GM18868 (cell line): Measurements from ENCODE around the gene ATP7B.
"Not testable (repeated sequence)": the region's sequence is repeated elsewhere in the genome, so short reads cannot be mapped to it uniquely, and the experiment has no call there.

ENCODE experiments used
- ATAC-seq: cut with Tn5 transposase; IDR thresholded peaks from one replicate; pipeline ENCODE4 v1.9.1; 2021; ENCODE audit warnings: mild to moderate bottlenecking, moderate library complexity; ENCODE audit not compliant: unreplicated experiment

Gene ATP7B

DNA sequence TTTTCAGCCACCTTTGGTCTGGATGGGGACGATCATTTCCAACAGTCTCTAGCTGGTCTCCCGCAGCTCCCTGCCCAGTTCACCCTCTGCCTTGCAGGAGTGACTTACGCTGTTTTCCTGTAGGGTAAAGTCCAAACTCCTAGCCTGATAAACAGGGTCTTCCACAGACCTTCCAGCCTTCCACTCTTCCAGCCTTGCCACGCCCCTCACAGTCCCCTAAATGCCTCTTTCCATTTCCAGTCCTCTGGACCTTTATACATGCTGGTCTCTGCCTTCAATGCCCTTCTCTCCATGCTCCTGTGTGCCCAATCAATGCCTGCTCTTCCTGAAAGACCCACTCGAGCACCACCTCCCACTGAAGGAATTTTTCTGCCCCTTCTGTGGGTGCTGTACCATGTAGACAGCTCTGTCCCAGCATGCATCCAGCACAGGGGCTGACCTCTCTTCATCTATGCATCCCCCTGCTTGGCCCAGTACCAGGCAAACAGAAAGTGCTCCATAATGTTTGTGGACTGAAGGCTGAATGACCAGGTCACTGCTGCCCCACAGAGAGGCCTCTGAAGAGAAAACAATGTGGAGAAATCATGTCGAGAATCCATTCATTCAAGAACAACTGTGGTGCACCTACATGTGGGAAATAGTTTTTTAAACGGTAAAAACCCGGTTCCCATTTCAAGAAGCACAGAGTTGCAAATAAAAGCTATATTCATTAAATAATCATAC is 4.6 kb downstream of the ATP7B start:
- no peak for ATAC-seq

DNA sequence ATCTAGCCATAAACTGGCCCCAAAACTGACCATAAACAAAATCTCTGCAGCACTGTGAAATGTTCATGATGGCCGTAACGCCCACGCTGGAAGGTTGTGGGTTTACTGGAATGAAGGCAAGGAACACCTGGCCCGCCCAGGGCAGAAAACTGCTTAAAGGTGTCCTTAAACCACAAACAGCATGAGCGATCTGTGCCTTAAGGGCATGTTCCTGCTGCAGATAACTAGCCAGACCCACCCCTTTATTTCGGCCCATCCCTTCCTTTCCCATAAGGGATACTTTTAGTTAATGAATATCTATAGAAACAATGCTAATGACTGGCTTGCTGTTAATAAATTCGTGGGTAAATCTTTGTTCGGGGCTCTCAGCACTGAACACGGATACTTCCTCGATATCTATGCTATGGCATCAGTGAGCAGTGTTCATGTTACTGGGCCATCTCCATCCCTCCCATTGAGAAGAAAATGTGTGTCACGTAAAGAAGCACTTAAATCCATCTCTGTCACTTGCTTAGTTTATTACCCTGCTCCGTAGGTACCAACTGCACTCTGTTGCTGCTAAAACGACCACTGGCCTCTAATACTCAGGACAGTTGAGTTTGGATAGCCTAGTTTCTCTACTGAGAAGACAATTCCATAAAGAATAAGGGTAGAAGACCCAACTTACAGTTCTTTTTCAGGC is 5.3 kb downstream of the ATP7B start:
- ATAC-seq: no peak

DNA sequence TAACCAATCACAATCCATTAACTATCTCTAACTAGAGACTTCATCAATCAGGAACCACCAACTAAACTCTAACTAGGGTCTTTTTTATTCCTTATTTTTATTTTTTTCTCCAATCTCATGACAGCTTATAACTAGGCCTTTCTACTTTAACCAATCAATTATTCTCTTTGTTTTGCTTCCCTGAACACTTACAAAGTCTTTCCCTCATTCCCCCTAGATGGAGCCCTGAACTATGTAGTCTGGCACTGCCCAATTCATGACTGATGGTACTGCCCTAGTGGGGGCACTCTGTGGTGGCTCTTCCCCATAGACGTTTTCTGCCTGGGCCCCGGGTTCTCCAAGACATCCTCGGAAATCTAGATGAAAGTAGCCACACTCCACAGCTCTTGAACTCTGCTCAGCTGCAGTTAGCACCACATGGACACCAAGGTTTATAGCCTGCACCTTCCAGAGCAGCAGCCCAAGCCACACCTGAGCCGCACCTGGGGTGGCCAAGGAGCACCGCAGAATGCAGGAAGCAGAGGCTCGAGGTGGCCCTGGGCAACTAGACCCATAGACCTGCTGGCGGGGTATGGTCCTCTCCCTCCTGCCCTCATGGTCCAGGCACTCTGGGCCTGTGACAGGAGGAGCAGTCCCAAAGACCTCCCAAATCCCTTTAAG is 6.6 kb downstream of the ATP7B start:
- ATAC-seq: no peak

DNA sequence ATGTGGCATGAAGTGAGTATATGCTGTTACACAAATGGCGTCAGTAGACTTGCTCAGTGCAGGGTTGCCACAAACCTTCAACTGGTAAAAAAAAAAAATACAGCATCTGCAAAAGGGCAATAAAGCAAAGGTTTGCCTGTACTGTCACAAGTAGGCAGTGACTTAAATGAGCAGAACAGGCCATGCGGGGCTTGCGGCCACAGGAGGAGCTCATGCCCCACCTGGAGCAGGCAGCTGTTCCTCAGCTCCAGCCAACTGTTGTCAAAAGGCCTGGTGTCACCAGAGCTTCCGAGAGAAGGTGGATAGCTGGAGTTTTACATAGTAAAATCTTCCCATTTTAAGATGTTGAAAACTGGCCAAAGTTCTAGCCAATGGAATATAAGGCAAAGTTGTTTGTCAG is 7.7 kb downstream of the ATP7B start:
- ATAC-seq: no peak

DNA sequence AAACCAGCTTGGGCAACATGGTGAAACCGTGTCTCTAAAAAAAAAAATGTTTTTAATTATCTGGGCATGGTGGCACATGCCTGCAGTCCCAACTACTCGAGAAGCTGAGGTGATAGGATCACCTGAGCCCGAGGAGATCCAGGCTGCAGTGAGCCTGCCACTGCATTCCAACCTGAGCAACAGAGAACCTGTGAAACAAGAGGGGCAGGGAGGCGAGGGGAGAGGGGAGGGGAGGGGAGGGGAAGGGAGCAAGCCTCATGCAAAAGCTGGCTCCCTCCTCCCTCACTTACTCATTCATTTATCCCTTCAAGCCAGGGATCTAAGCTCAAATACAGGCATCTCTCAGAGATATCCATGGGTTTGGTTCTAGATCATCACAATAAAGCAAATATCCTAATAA is 8.9 kb downstream of the ATP7B start:
- ATAC-seq: no peak

DNA sequence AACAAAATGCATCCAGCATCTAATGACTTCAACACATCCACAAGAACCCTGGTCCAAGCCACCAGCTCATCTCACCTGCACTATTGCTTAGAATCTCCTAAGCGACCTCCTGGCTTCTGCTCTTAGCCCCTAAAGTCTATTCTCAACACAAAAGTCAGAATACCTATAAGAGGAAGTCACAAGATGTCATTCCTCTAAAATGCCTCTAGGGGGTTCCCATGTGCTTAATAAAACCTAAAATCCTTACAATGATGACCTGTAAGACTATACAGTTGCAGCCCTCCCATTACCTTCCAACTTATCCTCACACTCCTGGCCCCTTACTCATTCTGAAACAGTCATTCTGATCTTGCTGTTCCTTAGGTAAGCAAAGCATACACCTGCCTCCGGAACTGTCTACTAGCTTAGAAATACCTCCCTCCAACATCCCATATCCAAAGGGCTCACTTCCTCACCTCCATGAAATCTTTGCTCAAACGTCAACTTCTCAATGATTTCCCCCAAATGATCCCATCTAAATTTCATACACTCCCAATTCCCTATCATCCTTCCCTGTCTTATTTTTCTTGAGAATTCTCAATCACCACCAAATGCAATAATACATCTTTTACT is 10.0 kb downstream of the ATP7B start:
- peak; percentile 88 for ATAC-seq

DNA sequence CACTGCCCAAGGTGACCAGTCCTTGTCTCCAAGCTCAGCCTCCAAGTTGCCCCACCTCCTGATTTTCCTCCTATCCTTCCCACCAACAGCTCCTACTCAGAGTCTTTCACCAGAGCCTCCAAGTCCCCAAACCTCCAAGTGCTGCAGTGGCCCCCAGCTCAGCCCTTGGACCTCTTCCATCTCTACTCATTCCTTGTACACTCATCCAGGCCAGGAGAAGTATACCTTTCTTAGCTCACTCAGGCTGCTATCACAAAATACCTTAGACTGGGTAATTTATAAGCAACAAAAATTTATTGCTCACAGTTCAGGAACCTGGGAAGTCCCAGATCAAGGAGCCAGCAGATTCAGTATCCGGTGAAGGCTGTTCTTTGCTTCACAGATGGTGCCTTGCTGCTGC is 11.3 kb downstream of the ATP7B start:
- no peak for ATAC-seq

DNA sequence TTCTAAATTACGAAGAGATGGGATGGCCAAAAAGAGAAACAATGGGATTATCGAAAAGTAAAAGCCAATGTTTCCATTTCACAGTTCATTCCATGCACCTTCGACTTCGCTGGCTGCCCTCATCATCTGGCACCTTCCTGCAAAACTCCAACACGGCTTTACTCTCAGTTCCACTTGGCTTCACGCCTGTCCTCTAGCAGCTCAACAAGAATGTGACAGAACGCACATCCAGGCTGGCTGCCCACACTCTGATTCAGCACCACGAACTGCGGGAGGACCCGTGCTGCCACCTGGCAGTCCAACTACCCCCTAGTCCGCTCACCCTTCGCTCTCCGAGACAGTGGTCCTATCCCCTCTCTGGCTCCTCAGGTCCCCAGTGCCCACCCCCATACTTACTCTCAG is 11.7 kb downstream of the ATP7B start:
- ATAC-seq: no peak

DNA sequence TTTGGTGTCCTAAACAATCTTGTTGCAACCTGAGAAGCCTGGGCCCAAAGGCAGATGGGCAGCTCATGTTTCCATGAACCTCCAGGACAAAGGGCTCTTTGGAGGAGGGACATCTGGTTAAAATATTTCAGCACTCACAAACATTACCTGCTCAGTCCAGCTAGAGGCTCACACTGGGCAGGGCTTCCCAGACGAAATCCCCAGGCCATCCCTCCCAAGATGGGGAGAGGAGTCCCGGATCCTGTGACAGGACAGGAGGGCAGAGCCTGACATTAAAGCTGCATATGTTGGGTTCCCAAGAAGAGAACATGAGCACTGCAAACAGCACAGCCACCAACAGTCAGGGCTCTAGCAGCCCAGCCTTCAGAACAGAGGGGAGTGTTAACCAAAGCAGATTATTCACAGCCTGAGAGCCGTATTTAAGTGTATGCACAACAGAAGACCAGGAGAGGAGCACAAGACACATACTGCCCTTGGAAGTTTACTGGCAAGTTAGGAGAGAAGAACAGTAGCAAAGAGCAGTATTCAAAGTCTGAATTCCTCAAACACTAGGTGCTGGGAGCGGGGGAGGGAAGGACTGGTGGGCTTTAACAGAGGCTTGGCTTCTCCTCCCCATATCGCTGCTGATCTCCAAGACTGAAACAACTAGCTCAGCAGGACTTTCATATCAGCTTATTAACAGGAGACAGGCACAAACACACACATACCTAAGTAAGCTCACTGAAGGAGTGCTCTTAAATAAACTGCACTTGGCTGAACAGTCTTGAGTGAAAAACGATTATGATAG is 12.3 kb downstream of the ATP7B start:
- ATAC-seq: no peak

DNA sequence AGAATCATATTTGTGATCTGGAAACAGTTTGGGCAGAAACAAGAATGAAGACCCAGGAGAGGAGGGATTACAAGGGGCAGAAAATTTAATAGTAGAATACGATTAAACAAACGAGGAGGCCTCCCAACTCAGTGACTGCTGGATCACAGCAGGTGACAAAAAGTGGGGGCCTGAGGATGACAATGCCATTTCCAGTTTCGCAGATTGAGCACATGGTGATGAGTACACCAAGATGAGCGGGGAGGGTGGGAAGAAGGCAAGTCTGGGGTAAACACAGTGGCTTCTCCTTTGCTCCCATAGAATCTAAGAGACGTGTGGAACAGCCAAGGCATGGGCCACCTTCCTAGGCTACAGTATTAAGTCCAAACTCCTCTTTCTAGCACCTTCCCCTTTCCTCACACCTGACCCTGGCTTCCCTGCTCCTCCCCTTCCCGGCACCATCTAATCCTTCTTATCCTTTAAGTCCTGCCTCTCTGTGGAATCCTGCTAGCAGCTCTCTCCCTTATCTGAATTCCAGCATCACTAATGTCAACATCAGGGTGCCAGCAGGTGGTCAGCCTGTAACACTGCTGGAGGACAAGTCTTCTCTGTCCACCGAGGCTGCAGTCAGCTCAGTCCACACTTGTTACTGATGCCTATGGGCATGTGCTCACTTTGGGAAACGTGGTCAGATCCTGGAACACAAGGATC is 13.5 kb downstream of the ATP7B start:
- no peak for ATAC-seq

DNA sequence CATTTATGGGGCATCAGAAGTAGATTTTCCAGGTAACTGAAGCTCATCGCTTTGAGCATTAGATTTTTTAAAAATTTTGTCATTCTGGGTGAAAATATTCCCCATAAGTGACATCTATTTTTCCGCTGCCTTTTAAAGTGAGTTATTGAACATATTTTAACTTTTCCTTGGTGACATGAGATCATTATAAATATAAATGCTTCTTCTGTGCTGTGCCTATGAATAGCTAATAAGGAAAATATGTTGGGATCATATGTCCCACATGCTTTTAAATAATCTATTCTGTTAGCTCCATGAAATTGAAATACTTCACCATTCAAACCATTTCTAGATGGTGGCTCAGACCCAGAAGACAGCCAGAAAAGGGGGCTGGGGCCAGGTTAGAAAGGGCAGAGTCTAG is 14.1 kb downstream of the ATP7B start:
- no peak for ATAC-seq

DNA sequence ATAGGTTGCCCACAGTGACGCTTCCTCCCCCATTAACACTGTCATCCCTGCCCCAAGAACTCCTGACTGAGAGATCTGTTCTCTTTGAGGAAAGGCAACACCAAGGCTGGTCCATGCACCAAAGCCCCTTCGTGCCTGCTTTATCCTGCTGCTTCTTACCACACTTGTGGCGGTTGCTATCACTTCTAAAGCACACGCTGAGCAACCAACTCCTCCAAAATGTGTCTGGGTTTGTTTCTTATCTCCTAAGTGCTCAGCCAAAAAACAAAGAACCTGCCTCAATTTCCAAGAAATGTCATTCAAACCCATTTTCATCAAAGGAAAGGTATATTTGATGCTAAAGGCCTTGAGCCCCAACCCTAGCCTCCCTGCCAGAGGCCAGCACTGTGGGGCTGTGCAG is 14.6 kb downstream of the ATP7B start:
- no peak for ATAC-seq

DNA sequence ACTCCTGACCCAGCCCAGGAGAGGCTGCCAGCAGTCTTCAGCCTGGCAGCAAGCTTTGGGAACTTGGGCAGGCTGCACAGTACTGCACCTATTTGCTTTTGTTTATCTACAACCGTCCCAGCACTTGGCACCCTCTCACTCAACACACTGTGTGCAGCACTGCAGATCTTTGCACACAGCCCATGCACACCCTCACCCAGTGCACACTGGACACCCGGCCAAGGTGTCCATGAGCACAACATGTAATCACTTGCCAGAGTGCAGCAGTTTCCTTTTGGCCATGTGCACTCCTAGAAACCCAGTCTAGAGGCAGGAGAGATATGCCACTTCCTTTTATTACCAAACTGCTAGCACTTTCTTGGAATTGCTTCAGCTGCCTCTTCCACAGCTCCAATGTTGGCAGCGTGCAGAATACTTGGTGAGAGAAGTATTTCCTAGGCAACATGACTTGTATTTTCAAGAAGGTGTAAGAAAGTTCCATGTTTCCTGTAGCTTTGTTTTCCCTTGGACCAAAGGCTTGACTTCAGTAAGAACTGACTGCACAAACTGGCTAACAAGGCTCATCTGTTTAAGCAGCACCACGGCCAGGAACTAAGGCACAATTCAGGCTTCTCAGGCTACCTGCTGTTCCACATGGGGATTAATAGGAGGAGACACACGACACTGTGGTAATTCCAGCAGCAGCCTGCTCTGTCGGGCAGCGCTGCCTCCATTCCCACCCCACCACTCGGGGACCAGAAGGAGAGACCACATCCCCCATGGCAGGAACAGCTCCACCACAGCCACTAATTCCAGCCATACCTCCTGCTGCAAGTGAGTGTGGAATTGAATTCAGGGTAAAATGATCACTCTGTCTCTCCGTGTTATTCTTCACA is 15.3 kb downstream of the ATP7B start:
- no peak for ATAC-seq

DNA sequence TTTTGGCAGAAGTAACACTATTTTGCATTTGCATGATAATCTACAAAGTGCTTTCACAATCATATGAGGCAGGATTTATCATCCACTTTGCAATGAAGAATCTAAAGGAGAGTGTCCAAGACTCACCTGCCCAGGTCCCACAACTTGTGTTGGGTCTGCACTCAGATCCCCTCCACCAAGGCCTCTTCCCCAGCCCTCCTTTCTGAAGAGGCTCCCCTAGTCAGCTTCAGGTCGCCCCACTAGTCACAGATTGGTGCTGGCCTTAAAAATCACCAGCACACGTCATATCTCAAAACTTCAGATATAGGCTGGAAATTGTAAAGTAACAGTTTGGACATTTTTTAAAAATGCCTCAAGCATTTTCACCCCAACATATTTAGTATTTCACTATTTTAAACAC is 17.5 kb downstream of the ATP7B start:
- ATAC-seq: no peak

DNA sequence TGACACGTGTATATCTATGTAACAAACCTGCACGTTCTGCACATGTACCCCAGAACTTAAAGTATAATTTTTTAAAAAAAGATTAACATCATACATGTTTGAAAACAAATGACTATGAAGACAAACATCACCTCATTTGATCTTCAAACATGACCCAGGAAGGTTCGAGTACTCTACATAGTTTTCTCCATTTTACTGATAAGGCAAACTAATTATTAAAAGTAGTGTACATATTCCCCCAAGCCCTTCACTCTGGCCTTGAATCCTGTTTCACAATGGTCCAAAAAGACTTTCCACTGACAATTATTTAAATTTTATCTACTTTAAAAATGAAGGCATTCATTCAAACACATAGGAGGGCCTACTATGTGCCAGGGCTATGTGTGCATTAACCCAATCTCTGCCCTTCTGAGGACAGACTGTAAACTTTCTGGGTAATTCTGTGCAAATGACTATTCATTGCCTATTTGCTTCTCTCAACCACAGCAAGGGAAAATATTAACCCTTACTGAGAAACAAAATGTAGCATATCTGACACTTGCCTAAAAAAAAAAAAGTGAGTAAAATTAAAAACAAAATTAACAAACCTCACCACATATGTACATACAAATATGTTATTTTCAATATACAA is 22.1 kb downstream of the ATP7B start:
- ATAC-seq: no peak

DNA sequence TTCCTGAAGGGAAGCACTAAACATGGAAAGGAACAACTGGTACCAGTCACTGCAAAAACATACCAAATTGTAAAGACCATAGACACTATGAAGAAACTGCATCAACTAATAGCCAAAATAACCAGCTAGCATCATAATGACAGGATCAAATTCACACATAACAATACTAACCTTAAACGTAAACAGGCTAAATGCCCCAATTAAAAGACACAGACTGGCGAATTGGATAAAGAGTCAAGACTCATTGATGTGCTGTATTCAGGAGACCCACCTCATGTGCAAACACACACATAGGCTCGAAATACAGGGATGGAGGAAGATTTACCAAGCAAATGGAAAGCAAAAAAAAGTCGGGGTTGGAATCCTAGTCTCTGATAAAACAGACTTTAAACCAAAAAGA is 26.3 kb downstream of the ATP7B start:
- ATAC-seq: not testable (repeated sequence)

DNA sequence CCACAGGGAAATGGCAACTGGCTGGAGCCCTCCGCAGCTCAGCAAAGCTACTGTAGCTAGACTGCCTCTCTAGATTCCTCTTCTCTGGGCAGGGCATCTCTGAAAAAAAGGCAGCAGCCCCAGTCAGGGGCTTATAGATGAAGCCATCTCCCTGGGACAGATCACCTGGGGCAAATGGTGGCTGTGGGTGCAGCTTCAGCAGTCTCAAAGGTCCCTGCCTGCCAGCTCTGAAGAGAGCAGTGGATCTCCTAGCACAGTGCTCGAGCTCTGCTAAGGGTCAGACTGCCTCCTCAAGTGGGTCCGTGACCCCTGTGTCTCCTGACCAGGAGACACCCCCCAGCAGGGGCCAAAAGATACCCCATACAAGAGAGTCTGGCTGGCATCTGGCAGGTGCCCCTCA is 28.0 kb downstream of the ATP7B start:
- not testable (repeated sequence) for ATAC-seq

DNA sequence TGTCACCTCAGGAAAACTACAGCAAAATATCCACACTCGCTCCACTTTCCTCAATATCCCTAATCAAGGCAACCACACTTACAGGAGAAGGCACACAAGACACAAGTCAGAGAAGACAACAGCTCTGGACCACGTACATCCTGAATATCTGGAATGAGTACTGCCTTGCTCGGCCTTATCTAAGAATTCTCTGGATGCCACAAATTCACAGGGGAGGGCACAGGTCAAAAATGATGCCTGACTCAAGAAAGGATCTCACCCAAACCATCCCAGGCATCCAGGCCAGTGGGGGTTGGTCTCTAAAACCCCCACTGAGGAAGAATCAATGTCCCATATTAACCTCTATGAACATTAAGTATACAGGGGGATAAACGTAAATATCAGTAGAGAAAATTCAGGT is 29.9 kb downstream of the ATP7B start:
- ATAC-seq: no peak

DNA sequence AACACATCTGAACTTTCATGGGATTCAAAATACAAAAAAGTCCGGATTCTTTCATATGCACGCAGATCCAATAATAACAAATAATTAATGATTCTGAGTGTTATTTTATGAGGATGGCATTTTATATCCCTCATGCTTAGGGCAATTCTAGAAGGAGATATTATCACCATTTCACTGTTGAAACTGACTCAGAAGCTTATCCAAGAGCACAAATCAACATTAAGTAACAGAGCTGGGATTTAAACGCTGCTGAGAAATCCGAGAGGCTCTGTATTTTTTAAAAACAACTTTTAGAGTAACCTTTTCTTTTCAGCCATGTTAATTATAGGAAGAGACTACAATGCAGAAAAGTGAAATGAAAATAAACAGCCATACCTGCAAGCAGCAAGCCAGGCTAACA is 30.3 kb downstream of the ATP7B start:
- no peak for ATAC-seq
